SIG-M5 (cell line): ENCODE data around the gene TBC1D2B.

ENCODE experiments used
- DNase-seq: peaks from one replicate; lab custom pipeline; 2025; lab: John Stamatoyannopoulos, UW

The TBC1D2B gene

GRCh38 chr15:78034495-78035191, 42.9 kb downstream of the TBC1D2B start:
- no peak for DNase-seq

GRCh38 chr15:78033864-78034263, 43.6 kb downstream of the TBC1D2B start:
- DNase-seq, result no peak

- DNase-seq, result no peak
Observed at GRCh38 chr15:78032671-78033070, 44.8 kb downstream of the TBC1D2B start.

- no peak for DNase-seq
Observed at GRCh38 chr15:78024883-78025282, 52.6 kb downstream of the TBC1D2B start.

- no peak for DNase-seq
Observed at GRCh38 chr15:78024519-78024870, 53.0 kb downstream of the TBC1D2B start.

GRCh38 chr15:78023865-78024518, 53.5 kb downstream of the TBC1D2B start:
- DNase-seq, result no peak

GRCh38 chr15:78023081-78023665, 54.3 kb downstream of the TBC1D2B start:
- DNase-seq, result no peak

GRCh38 chr15:78021761-78022160, 55.8 kb downstream of the TBC1D2B start:
- DNase-seq, result no peak

GRCh38 chr15:78020007-78020406, 57.5 kb downstream of the TBC1D2B start:
- DNase-seq, result no peak

- no peak for DNase-seq
Observed at GRCh38 chr15:78018946-78019644, 58.4 kb downstream of the TBC1D2B start.

- DNase-seq, result no peak
Observed at GRCh38 chr15:78018445-78018844, 59.1 kb downstream of the TBC1D2B start.

GRCh38 chr15:78016860-78017259, 60.7 kb downstream of the TBC1D2B start:
- DNase-seq, result no peak

- no peak for DNase-seq
Observed at GRCh38 chr15:78012643-78013077, 64.9 kb downstream of the TBC1D2B start.

- no peak for DNase-seq
Observed at GRCh38 chr15:78010067-78010466, 67.4 kb downstream of the TBC1D2B start.

- DNase-seq, result no peak
Observed at GRCh38 chr15:78007964-78008886, 69.3 kb downstream of the TBC1D2B start.

- no peak for DNase-seq
Observed at GRCh38 chr15:78007211-78007931, 70.1 kb downstream of the TBC1D2B start.

- DNase-seq, result no peak
Observed at GRCh38 chr15:78006567-78007205, 70.8 kb downstream of the TBC1D2B start.

- no peak for DNase-seq
Observed at GRCh38 chr15:78004919-78005634, 72.4 kb downstream of the TBC1D2B start.

- no peak for DNase-seq
Observed at GRCh38 chr15:78004222-78004727, 73.2 kb downstream of the TBC1D2B start.
